Transverse colon (tissue), 4 donors: Measurements from ENCODE around the gene FGFR2.

Source experiments
- CTCF ChIP-seq, 5 experiments: fragments of 200-600 bp in 3 of 5; fragments of 450-650 bp in 2 of 5; sonication (generic) in 3 of 5; IDR thresholded peaks; 1 replicate in 2 of 5; 2 replicates in 3 of 5; pipeline ENCODE4 v1.5.1; 2016 to 2017; ENCODE audit warnings: antibody characterized with exemption in 5 of 5, inconsistent platforms in 3 of 5, mild to moderate bottlenecking in 2 of 5, moderate library complexity in 1 of 5
- POLR2AphosphoS5 ChIP-seq, 3 donors: sonication (generic); formaldehyde crosslinking; IDR thresholded peaks; one replicate each; pipeline ENCODE4 v1.6.1; 2016; ENCODE audit warnings: antibody characterized with exemption in 3 of 3

- no peak for TF ChIP-seq CTCF (IDR thresholded peaks at IDR 0.05)
- no peak for TF ChIP-seq POLR2AphosphoS5 (IDR thresholded peaks at IDR 0.05)
Measured at GRCh38 chr10:121595351-121595805, 2.9 kb downstream of the FGFR2 start.
